ENCODE measurements around the gene THAP2.
"Not testable (repeated sequence)": the region's sequence is repeated elsewhere in the genome, so short reads cannot be mapped to it uniquely, and the experiment has no call there.

The THAP2 gene

DNA sequence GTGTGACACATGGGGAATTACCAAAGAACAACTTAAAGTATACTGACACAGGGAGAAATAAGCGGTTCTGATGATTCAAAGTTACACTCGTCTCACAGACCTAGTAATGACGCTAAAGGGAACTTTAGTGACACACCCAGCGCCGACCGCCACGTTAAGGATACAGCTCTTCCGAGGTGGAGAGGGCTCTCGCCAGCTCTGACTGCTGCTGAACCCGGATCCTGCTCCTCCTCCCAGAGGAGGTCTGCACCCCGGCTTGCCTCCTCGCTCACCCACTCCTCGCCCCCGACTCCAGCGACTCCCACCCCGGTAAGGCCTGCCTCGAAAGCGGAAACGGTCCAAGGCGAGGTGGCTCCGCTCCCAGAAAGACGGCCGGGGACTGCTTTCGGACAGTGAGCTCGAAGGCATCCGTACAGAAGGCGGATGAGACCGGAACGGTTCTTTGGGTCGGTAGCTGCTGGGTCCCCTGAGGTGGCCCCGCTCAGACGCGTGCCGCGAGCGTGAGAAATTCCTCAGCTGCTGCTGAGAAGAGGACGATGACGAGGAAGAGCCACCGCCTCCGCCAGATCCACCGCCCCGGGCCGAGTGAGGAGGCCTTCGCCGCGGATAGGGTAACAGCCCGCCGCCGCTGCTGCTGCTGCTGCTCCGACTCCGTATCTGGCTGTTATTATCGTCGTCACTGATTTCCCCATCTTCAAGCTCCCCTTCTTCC is 1.1 kb upstream of the THAP2 start:
- DNase-seq (ENCODE audit: low read depth in 3 of 3) = peak; percentile 44 to 73 (median 61)

DNA sequence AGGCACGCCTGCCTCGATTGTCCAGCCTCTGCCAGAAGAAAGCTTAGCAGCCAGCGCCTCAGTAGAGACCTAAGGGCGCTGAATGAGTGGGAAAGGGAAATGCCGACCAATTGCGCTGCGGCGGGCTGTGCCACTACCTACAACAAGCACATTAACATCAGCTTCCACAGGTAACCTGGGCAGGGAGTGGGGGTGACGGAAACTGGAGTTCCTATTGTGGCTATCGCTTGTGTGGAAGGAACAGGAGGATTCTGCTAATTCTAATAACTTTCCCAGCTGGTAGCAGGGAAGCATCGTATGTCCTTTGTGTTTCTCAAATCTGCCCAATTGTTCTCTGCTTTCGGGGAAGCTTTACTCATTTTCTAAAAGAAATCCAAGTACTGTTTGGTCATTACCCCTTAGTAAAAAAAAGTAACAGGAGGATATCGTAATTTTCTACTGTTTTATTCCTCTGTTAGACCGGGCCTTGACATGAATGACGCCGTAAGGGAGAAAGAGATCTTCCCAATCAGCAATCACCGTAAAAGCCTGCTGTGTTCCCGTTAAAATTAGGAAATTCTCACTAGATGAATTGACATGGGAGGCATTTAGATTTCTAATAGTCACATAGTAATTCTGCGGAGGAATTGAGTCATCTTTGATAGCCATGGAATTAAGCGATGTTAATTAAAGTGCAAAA is 449 bp downstream of the THAP2 start:
- no peak for DNase-seq (ENCODE audit: low read depth in 3 of 3)

DNA sequence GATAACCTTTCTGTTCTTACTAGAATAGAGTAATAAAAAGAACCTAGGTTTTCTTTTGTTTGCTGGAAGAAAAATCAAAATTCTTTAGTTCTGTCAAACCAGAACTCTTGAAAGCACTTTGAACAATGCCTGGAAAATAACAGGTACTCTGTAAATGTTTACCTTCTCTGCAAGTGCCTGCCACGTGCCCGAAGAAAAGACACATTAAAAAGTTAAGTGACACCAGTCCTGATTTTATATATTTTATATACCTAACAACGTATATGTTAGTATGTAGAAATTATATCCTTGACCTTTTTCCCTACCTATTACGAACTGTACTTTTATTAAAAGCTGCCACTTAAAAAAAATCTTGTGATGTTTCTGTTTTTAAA is 976 bp downstream of the THAP2 start:
- no peak for DNase-seq (ENCODE audit: low read depth in 3 of 3)

DNA sequence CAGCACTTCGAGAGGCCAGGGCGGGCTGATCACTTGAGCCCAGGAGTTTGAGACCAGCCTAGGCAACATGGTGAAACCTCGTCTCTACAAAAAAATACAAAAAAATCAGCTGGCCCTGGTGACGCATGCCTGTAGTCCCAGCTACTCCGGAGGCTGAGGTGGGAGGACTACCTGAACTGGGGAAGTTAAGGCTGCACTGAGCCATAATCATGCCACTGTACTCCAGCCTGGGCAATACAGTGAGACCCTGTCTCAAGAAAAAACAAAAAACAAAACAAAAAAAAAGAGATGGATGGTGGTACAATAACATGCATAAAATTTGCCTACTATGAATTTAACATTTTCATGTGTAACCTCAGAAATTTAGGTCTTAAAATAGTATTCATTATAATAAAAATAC is 2.2 kb downstream of the THAP2 start:
- DNase-seq (ENCODE audit: low read depth in 3 of 3) = no peak

DNA sequence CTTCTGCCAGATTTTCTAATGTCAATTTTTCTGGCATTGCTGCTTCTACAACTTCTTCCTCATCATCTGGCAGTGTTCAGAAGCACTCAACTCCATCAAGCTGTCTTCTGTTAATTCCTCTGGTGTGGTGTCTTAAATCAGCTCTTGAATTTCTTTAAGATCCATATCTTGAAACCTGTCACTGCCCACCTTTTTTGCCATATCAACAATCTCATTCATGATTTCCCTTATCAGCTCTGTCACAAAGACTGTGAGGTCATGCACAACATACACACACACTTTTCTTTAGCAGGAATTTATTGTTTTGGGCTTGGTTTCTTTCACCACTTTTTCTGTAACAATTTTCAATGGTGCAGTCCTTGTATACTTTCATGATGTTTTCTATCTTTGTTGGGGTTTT is 7.2 kb downstream of the THAP2 start:
- DNase-seq (ENCODE audit: low read depth in 3 of 3) = no peak

DNA sequence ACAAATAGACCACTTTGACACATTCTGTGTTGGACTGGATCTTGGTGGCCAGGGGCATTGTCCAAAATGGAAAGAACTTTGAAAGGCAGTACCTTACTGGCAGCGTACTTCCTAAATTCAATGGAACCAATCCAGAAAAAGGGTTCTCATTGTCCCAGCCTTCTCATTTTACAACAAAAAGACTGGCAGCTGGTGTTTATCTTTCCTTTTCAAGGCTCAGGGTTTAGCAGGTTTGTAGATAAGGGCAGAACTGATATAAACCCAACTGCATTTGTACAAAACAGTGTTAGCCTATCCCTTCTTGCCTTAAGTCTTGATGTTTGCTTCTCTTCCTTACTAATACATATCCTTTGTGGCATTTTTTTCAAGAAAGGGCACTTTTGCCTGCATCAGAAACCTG is 7.7 kb downstream of the THAP2 start:
- no peak for DNase-seq (ENCODE audit: low read depth in 3 of 3)

DNA sequence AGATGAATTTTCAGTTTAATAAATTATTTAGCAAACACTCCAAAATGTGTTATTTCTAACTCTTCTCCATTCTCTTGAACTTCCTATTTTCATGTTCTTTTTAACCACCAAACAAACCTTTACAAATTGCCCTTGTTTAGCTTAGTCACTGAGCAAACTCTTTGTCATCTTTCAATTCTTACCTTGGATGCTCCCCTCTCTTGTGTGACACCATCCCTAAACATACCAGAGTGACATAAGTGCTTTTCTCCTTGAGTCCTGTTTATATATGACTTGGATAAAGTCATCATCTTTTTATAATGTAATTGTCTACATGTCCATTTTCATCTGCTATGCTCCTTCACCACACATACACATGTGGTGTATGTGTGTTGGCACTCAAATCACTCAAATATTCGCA is 18.4 kb downstream of the THAP2 start:
- no peak for DNase-seq (ENCODE audit: low read depth in 3 of 3)

DNA sequence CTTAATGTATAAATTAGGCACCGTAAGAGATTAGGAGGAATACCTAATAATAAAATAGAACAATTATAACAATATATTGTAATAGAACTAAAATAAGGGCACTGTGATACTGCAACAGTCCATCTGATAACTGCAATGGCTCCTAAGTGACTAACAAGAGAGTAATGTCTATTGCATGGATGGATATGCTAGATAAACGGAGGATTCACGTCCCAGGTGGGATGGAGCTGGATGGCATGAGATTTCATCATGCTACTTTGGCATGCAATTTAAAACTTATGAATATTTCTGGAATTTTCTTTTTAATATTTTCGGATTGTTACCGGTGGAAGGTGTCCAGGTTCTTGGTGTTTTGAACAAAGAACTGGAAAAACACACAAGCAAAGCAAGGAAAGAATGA is 19.5 kb downstream of the THAP2 start:
- no peak for DNase-seq (ENCODE audit: low read depth in 3 of 3)

DNA sequence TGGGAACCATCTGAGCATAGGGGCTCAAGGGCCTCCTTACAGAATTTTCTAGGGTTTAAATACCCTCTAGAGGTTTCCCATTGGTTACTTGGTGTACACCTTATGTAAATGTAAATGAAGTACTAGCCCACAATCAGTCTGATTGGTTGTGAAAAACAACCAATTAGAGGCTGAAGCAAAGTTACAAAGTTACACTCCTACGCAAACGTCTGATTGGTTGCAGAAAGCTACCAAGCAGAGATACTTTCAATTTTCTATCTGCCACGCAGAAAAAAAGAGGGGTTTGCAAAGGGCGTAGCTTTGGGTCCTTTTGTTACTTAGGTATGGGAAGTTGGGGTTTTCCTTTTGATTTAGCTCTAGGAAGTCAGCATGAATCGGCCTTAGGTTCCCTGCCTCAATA is 20.0 kb downstream of the THAP2 start:
- no peak for DNase-seq (ENCODE audit: low read depth in 3 of 3)

DNA sequence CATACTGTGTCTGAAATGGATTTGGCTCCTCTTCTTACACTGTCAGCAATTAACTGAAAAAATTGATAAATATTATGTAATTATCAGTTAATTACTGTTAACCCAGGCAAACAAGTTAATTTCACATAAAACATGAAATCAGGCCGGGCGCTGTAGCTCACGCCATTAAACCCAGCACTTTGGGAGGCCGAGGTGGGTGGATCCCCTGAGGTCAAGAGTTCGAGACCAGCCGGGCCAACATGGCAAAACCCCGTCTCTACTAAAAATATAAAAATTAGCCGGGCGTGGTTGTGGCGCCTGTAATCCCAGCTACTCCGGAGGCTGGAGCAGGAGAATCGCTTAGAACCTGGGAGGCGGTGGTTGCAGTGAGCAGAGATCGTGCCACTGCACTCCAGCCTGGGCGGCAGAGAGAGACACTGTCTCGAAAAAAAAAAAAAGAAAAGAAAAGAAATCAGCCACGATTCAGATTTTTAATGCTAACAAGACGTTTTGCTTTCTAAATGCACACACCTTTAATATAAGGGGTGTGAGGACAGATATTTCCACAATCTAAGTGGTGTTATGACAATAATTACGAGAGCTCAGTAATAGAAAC is 21.3 kb downstream of the THAP2 start:
- no peak for DNase-seq (ENCODE audit: low read depth in 3 of 3)

DNA sequence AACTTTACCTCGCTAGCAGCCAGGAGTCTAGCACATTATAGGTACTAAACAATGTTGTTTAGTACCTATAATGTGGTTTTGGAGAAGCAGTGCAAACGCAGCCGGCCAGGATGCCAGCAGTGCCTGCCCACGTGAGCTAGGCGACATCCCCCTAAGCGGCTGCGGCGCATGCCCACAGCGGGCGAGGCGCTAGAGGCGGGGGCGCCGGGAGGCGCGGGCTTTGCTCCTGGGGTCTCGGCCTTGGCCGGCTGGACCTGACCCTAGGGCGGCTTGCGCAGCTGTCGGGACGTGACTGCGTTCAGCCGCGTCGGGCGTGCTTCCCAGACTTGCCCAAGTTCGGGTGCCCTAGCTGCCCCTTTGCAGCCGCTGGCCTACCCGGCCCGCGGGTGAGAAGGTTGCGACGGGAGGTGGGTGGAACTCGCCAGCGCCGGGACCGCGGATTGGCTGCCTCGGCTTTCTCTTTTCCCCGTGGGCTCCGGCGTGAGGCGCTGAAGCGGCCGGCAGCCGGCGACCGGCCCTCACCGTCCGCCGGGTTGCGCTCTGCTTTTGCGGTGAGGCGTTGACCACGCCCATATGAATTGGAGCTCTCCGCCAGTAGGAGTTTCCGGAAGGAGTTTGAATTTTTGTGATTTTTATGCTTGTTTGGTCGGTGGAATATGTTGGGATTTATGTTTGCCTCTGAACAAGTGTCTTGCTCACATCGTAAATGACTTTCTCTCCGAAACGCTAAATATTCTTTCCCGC is 22.0 kb downstream of the THAP2 start, which contains the start of gene TMEM19:
Gene TMEM19, plus strand, starts transcription at position 169 of the 744 bp plus-strand sequence. CDS start 599 bp downstream, outside the sequence.
- peak; percentile 58 to 69 (median 66) for DNase-seq (ENCODE audit: low read depth in 3 of 3)

DNA sequence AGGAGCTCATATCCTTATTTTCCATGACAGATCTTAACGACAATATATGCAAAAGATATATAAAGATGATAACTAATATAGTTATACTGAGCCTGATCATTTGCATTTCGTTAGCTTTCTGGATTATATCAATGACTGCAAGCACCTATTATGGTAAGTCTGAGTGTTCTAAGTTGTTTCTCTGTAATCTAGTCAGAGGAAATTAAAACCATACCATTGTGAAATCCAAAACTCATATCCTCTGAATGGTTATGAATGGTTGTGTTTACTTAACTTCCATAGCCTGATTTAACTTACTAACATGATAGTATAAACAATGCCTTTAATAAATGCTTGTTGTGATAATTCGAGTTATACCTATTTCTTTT is 22.5 kb downstream of the THAP2 start:
- no peak for DNase-seq (ENCODE audit: low read depth in 3 of 3)

DNA sequence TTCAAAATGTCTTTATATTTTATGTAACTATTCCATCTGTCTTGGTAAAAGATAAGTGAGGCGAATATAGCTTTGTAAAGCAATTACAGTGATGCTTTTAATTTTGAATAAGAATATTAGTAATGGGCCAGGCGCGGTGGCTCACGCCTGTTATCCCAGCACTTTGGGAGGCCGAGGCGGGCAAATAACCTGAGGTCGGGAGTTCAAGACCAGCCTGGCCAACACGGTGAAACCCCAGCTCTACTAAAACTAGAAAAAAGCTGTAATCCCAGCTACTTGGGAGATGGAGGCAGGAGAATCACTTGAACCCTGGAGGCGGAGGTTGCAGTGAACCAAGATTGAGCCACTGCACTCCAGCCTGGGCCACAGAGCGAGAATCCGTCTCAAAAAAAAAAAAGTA is 23.1 kb downstream of the THAP2 start:
- not testable (repeated sequence) for DNase-seq (ENCODE audit: low read depth in 3 of 3)

DNA sequence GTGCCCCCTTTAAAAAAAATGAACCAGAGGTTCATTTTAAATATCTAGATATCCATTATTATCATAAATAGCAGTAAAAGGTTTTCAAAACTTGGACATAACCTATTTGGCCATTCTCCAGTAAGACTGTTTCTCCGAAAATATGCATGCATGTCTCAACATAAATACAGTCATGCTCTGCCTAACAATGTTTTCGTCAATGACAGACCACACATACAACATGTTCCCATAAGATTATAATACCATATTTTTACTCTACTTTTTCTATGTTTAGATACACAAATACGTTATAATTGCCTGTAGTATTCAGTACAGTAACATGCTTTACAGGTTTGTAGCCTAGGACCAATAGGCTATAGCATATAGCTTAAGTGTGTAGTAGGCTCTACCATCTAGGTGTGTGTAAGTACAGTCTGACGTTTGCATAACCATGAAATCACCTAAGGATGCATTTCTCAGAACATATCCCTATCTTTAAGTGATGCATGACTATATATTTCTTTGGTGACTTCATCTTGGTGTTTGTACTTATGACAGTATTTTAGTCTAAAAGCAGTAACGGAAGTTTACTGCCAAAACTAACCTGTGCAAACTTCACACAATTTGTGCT is 25.0 kb downstream of the THAP2 start:
- no peak for DNase-seq (ENCODE audit: low read depth in 3 of 3)

DNA sequence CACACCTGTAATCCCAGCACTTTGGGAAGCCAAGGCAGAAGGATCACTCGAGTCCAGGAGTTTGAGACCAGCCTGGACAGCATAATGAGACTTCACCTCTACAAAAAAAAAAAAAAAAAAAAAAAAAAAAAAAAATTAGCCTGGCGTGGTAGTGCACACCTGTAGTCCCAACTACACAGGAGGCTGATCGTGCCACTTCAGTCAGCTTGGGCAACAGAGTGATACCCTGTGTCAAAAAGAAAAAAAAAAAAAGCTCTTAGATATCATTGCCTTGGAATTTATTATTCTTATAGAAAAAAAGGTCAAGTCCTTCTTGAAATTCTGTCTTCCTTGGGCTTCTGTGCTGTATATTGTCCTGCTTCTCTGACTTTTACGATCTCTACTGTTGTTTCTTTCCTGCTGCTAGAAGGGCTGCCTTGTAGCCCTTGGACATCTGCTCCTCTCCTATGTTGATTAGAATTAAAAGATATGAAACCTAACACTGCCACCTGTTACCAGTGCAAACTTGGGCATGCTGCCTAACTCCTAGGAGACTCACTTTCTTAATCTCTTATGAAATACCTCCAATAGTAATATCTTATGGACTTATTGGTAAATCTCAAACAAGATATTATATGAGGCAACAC is 27.5 kb downstream of the THAP2 start:
- DNase-seq (ENCODE audit: low read depth in 3 of 3) = no peak

DNA sequence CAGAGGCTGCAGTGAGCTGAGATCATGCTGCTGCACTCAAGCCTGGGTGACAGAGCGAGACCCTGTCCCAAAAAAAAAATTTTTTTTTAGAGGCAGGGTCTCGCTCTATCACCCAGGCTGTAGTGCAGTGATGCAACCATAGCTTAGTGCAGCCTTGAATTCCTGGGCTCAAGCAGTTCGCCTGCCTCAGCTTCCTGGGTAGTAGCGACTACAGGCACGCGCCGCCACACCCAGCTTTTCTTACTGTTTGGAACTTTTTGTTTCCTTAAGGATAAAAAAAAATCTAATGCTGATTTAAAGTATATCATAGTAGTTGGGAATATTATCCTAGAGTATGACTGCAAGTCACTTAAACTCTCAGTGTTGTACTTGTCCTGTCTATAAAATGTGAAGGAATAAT is 29.0 kb downstream of the THAP2 start:
- no peak for DNase-seq (ENCODE audit: low read depth in 3 of 3)

DNA sequence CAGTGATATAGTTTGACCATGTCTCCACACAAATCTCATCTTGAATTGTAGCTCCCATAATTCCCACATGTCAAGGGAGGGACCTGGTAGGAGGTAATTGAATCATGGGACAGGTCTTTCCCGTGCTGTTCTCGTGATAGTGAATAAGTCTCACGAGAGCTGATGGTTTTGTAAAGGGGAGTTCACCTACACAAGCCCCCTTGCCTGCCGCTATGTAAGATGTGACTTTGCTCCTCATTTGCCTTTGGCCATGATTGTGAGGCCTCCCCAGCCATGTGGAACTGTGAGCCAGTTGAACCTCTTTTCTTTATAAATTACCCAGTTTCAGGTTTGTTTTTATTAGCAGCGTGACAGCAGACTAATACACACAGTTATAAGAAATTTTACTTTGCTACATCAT is 29.6 kb downstream of the THAP2 start:
- DNase-seq (ENCODE audit: low read depth in 3 of 3) = not testable (repeated sequence)

DNA sequence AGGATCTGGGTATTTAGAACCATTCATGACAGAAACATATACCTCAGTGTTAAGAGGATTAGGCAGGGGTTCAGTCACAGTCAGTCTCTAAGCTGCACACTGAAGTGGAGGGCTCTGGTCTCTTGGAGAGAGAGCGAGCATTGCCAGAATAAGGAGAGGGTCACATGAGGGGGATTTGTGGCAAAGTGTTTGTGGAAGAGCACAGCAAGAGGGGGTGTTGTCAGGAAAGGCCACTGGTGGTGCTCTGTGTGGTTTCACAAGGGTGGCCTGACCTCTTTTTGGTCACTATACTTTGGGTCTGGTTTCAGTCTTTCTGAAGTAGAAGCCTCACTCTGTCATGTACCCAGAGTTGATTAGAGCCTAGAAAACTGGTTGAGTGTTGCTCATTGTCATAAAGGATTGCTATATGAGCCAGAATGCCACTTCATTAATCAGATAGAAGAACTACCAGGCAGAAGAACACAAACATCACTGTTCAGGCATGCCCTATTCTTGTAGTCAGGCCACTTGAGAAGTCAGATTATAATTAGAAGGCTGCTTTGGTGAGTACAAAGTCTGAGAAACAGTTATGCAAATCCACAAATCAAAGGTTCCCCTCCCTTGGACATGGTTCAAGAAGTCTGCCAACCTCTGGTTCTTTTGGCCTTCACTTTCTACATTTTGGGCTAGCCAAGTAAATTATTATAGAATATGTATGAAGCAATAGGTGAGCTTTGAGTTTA is 30.2 kb downstream of the THAP2 start:
- DNase-seq (ENCODE audit: low read depth in 3 of 3) = no peak

DNA sequence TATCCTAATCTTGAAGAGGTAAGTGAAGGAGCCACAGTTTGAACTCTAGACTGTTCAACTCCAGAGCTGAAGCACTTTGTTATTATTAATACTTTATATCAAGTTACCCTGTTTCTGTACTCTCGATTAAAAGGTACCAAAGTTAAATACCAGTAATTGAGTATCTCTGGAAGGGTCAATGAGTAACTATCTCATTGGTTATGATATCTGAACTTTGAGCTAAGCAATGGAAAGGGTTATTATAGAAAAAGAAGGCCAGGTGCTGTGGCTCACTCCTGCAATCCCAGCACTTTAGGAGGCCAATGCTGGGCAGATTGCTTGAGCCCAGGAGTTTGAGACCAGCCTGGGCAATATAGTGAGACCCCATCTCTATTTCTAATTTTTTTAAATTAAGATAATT is 31.7 kb downstream of the THAP2 start:
- DNase-seq (ENCODE audit: low read depth in 3 of 3) = no peak

DNA sequence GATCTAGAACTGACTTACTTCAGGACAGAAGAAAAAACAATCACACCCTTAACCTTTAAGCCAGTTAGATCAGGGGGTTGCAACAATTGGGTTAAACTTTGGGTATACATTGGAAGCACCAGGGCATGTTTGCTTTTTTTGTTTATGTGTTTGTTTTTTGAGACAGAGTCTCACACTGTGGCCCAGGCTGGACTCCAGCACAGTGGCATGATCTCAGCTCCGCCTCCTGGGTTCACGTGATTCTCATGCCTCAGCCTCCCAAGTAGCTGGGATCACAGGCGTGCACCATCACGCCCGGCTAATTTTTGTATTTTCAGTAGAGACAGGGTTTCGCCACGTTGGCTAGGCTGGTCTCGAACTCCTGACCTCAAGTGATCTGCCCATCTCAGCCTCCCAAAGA is 38.1 kb downstream of the THAP2 start:
- not testable (repeated sequence) for DNase-seq (ENCODE audit: low read depth in 3 of 3)

DNA sequence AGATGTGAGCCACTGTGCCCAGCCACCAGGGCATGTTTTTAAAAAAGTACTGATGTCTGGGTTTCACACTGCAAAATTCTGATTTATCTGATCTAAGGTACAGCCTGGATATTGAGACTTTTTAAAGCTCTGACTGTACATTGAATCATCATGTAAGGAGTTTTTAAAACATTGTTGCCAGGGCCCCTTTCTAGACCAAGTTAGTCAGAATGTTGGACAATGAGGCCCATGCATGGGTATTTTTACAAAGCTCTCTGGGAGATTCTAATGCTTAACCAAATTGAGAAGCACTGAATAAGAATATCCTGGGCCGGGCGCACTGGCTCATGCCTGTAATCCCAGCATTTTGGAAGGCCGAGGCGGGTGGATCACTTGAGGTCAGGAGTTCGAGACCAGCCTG is 38.5 kb downstream of the THAP2 start:
- no peak for DNase-seq (ENCODE audit: low read depth in 3 of 3)
